Colonic mucosa (tissue), 4 donors: ENCODE results near the gene DNAJB4. TPM values are rescaled to one million over a fixed set of nuclear protein-coding genes. Genes with fewer than 3 reads are reported as not detected.

Experiments
- DNase-seq: peaks from one replicate; pipeline ENCODE4 v3.0.0-alpha.2; 2020
- H3K27ac ChIP-seq: fragments of 200-600 bp; one replicate; pipeline ENCODE4 v1.8.0; 2021
- H3K27me3 ChIP-seq: fragments of 200-600 bp; one replicate; pipeline ENCODE4 v1.8.0; 2021
- H3K36me3 ChIP-seq: fragments of 200-600 bp; one replicate; pipeline ENCODE4 v1.8.0; 2021
- H3K4me1 ChIP-seq: fragments of 200-600 bp; one replicate; pipeline ENCODE4 v1.8.0; 2021; ENCODE audit warnings: mild to moderate bottlenecking
- H3K4me3 ChIP-seq: fragments of 200-600 bp; one replicate; pipeline ENCODE4 v1.8.0; 2021
- H3K9ac ChIP-seq, 2 donors: one replicate each; pipeline ENCODE4 v1.7.0; 2013; ENCODE audit warnings: control low read depth in 2 of 2, low read depth in 2 of 2, low read length in 2 of 2
- H3K9me3 ChIP-seq: fragments of 200-600 bp; one replicate; pipeline ENCODE4 v1.8.0; 2021
- intact Hi-C: fragments of 100-400 bp; cut with DNase I; formaldehyde crosslinking; loops from one replicate; pipeline ENCODE4 v1.14.1; 2022
- total RNA-seq, 2 donors: library from RNA; stranded (reverse); fragmentation: NEBNext Ultra II Directional in 1 of 2; extraction: Animal tissue kit (Norgen Biotek cat#: 25700) in 1 of 2; gene quantifications; one replicate each; pipeline ENCODE4 v1.2.1, GENCODE V29; 2021
- TF ChIP-seq, protein P1 (sequence below): fragments of 200-600 bp; IDR thresholded peaks from one replicate; pipeline ENCODE4 v1.8.0; 2022; ENCODE audit warnings: antibody characterized with exemption, mild to moderate bottlenecking
- donor health status: healthy.
- donor health status: DM: no; HTN: no; CAD: no.
- donor health status: DM: no; HTN: no; CAD: no.

DNAJB4 gene
- total RNA-seq, 2 donors from 2014 or later, result 12.2 to 29.3 TPM

GRCh38 chr1:78048446-78048845 lies 43.7 kb downstream of the DNAJB4 start:
- Histone ChIP-seq H3K9me3 (no peaks in the 10 kb centered on the region), H3K27me3 (no peaks in the 10 kb centered on the region), H3K27ac (no peak overlapping the region), H3K4me3 (no peak overlapping the region), H3K36me3 (no peaks in the 10 kb centered on the region), H3K9ac (no peak overlapping the region), H3K4me1 (no peaks in the 10 kb centered on the region)
- intact Hi-C loops, result loop anchor here (10.0 kb wide), 1 partner anchor 54 kb away; no protein-coding TSS in a partner anchor
- DNase-seq, result no peak
- TF ChIP-seq, protein P1, sequence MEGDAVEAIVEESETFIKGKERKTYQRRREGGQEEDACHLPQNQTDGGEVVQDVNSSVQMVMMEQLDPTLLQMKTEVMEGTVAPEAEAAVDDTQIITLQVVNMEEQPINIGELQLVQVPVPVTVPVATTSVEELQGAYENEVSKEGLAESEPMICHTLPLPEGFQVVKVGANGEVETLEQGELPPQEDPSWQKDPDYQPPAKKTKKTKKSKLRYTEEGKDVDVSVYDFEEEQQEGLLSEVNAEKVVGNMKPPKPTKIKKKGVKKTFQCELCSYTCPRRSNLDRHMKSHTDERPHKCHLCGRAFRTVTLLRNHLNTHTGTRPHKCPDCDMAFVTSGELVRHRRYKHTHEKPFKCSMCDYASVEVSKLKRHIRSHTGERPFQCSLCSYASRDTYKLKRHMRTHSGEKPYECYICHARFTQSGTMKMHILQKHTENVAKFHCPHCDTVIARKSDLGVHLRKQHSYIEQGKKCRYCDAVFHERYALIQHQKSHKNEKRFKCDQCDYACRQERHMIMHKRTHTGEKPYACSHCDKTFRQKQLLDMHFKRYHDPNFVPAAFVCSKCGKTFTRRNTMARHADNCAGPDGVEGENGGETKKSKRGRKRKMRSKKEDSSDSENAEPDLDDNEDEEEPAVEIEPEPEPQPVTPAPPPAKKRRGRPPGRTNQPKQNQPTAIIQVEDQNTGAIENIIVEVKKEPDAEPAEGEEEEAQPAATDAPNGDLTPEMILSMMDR, result no peak

DNA sequence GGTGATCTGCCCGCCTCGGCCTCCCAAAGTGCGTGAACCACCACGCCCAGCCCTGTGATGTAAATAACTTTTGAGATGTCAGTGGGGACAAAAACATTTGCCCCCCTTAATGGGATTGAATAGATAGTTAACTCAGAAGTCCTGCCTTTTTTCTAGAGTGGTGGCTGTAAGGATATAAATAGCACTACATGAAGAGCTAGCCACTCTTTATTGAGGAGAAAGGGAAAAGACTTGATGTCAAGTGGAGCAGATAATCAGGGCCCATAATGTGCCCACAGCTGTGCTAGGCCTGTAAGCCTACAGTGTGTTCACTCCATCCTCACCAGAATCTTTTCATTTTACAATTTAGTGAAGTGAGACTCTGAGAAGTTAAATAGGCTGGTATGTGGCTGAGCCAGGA lies 44.7 kb downstream of the DNAJB4 start:
- H3K36me3 ChIP-seq, result no peaks in the 10 kb centered on the region
- H3K27ac ChIP-seq, result no peak overlapping the region
- H3K9ac ChIP-seq, result no peak overlapping the region
- TF ChIP-seq, protein P1, result no peak
- H3K4me1 ChIP-seq, result no peaks in the 10 kb centered on the region
- no peak for DNase-seq
- no peak overlapping the region for H3K4me3 ChIP-seq
- no peaks in the 10 kb centered on the region for H3K9me3 ChIP-seq
- H3K27me3 ChIP-seq, result no peaks in the 10 kb centered on the region
- intact Hi-C loops, result loop anchor here (10.0 kb wide), 1 partner anchor 55 kb away; no protein-coding TSS in a partner anchor

DNA sequence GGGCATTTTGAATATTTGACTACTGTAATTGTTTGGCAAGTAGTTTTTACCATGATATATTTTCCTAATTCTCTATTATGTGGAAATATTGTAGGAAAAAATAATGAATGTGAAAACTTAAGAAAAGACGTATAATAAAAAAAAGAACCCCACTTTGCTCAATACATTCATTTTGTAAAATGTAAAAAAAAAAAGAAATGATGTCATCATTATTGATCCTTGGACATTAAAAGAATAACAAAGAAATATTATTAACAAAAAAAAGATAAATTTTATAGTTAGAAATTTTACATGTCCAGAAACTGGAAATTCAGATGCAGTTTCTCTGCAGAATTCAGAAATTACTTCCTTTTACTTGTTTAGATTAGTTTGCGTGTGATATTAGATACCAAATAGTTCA lies 46.3 kb downstream of the DNAJB4 start:
- H3K9me3 ChIP-seq, result no peaks in the 10 kb centered on the region
- TF ChIP-seq, protein P1, result no peak
- intact Hi-C loops, result no loop called here
- no peaks in the 10 kb centered on the region for H3K27me3 ChIP-seq
- H3K9ac ChIP-seq, result no peak overlapping the region
- DNase-seq, result no peak
- no peak overlapping the region for H3K4me3 ChIP-seq
- no peak overlapping the region for H3K27ac ChIP-seq
- H3K4me1 ChIP-seq, result no peaks in the 10 kb centered on the region
- H3K36me3 ChIP-seq, result no peaks in the 10 kb centered on the region

- TF ChIP-seq, protein P1, result no peak
- H3K4me1 ChIP-seq, result no peaks in the 10 kb centered on the region
- DNase-seq, result no peak
- no peaks in the 10 kb centered on the region for H3K36me3 ChIP-seq
- H3K9me3 ChIP-seq, result no peaks in the 10 kb centered on the region
- H3K27ac ChIP-seq, result no peak overlapping the region
- intact Hi-C loops, result no loop called here
- H3K4me3 ChIP-seq, result no peak overlapping the region
- no peak overlapping the region for H3K9ac ChIP-seq
- no peaks in the 10 kb centered on the region for H3K27me3 ChIP-seq
These were observed 48.1 kb downstream of the DNAJB4 start for GRCh38 chr1:78052685-78053405.

DNA sequence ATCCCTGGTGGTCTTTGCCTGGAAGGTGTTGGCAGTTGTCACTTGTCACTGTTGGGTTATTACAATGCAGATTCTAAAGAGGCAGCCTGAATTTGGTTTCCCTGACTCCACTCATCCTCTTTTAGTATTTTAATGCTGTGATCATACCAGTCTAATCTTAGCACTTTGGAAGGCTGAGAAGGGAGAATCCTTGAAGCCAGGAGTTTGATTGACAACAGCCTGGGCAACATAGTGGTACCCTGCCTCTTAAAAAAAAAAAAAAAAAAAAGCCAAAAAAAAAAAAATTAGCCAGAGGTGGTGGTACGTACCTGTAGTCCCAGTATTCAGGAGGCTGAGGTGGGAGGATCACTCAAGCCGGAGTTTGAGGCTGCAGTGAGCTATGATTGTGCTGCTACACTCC lies 48.8 kb downstream of the DNAJB4 start:
- Histone ChIP-seq H3K9ac (no peak overlapping the region), H3K4me1 (no peaks in the 10 kb centered on the region), H3K36me3 (no peaks in the 10 kb centered on the region), H3K9me3 (no peaks in the 10 kb centered on the region), H3K4me3 (no peak overlapping the region), H3K27me3 (no peaks in the 10 kb centered on the region), H3K27ac (no peak overlapping the region)
- intact Hi-C loops, result no loop called here
- TF ChIP-seq, protein P1, result no peak
- no peak for DNase-seq
